D721Med (cell line): ENCODE measurements around the gene XRCC4.

Source experiments
- DNase-seq: peaks from one replicate; pipeline ENCODE4 v3.0.0; 2011; ENCODE audit warnings: low spot score; ENCODE audit not compliant: insufficient read length
- FAIRE-seq: peaks from 2 replicates; lab custom pipeline; 2011; peaks lifted over from hg19 to GRCh38; lab: Jason Lieb, UNC
- CTCF ChIP-seq: IDR thresholded peaks from 2 replicates; pipeline ENCODE4 v1.5.1; 2012; ENCODE audit warnings: mild to moderate bottlenecking, control low read depth; ENCODE audit not compliant: insufficient read depth; ENCODE audit errors: missing control alignments

The XRCC4 gene

GRCh38 chr5:83076742-83077661 lies at the start of gene XRCC4, which contains the start of gene TMEM167A:
XRCC4 (plus strand) TSS chr5:83077547; CDS start chr5:83104920, 27,373 bp downstream.
TMEM167A (minus strand) TSS chr5:83077394; CDS start chr5:83077323, 71 bp downstream.
- DNase-seq = peak; percentile 37
- peak; percentile 35 for FAIRE-seq
- no peak for TF ChIP-seq CTCF

- FAIRE-seq (no peak), DNase-seq (no peak)
- no peak for TF ChIP-seq CTCF
These were observed 47.4 kb upstream of the XRCC4 start for GRCh38 chr5:83029912-83030311.

- FAIRE-seq = no peak
- DNase-seq = no peak
- TF ChIP-seq CTCF = no peak
These were observed 46.0 kb upstream of the XRCC4 start for GRCh38 chr5:83031381-83031780.

- no peak for DNase-seq
- no peak for FAIRE-seq
- TF ChIP-seq CTCF = no peak
These were observed 43.3 kb upstream of the XRCC4 start for GRCh38 chr5:83034036-83034435.

GRCh38 chr5:83034528-83035207 lies 42.7 kb upstream of the XRCC4 start:
- FAIRE-seq (peak; percentile 58), DNase-seq (no peak)
- no peak for TF ChIP-seq CTCF

- DNase-seq (no peak), FAIRE-seq (no peak)
- no peak for TF ChIP-seq CTCF
These were observed 41.8 kb upstream of the XRCC4 start for GRCh38 chr5:83035373-83036100.
